Pancreas (tissue), 10 donors: ENCODE measurements around the gene USH1G. TPM values are rescaled to one million over a fixed set of nuclear protein-coding genes. Genes with fewer than 3 reads are reported as not detected.

ENCODE experiments used
- ATAC-seq, 4 donors: fragments of 200-7000 bp; cut with Tn5 transposase; one replicate each; pipeline versions ENCODE4 v1.8.0 to v1.9.1; 2020; ENCODE audit warnings: mild to moderate bottlenecking in 4 of 4, moderate library complexity in 4 of 4
- DNase-seq, 6 donors: peaks; one replicate each; pipeline ENCODE4 v3.0.0-alpha.2; 2020
- FAIRE-seq: peaks from 2 replicates; lab custom pipeline; 2012; peaks lifted over from hg19 to GRCh38; lab: Jason Lieb, UNC
- H3K27ac ChIP-seq, 4 donors: fragments of 200-600 bp; sonication (generic); 1 replicate in 3 of 4; 2 replicates in 1 of 4; pipeline versions ENCODE4 v1.5.0 to v1.8.0; 2020
- H3K27me3 ChIP-seq, 4 donors: fragments of 200-600 bp; one replicate each; pipeline ENCODE4 v1.8.0; 2021
- H3K36me3 ChIP-seq, 3 donors: fragments of 200-600 bp; sonication (generic) in 1 of 3; one replicate each; pipeline versions ENCODE4 v1.5.0 to v1.8.0; 2020 to 2021
- H3K4me1 ChIP-seq, 3 donors: fragments of 200-600 bp; one replicate each; pipeline ENCODE4 v1.8.0; 2021
- H3K4me3 ChIP-seq, 4 donors: fragments of 200-600 bp; sonication (generic) in 2 of 4; one replicate each; pipeline versions ENCODE4 v1.5.0 to v1.8.0; 2020 to 2021
- H3K9me3 ChIP-seq, 4 donors: fragments of 200-600 bp; one replicate each; pipeline ENCODE4 v1.8.0; 2021
- CTCF ChIP-seq, 4 donors: fragments of 200-600 bp; sonication (generic) in 3 of 4; IDR thresholded peaks; one replicate each; pipeline versions ENCODE4 v1.5.0 to v1.8.0; 2021; ENCODE audit warnings: antibody characterized with exemption in 4 of 4
- WGBS, 2 donors: extraction: QIAGEN DNeasy Blood & Tissue Kit; methylation state at CpG; one replicate each; pipeline ENCODE4 v1.1.7; 2013; 5-methylcytosine and 5-hydroxymethylcytosine counted together
- intact Hi-C, 3 donors: fragments of 100-400 bp; cut with DNase I; formaldehyde crosslinking; loops; one replicate each; pipeline versions ENCODE4 v1.11.1 to v1.14.2; 2022
- polyA plus RNA-seq, 2 donors: library from polyadenylated mRNA; stranded (reverse); fragments of 200-250 nt; gene quantifications; one replicate each; pipeline ENCODE4 v1.2.3, GENCODE V29; 2013
- total RNA-seq, 6 donors: library from RNA; stranded (reverse); fragmentation: NEBNext Ultra II Directional in 4 of 6; extraction: Animal tissue kit (Norgen Biotek cat#: 25700) in 4 of 6; gene quantifications; one replicate each; pipeline versions ENCODE4 v1.2.1 to v1.2.4, GENCODE V29; 2021 to 2023
- donor health status: healthy with polysubstance abuse.
- donor health status: DM: no; HTN: no; CAD: no; lungs with moderate emphysema.
- donor health status: DM: no; HTN: no; CAD: no.
- donor health status: control.
- donor health status: control.
- donor health status: Bipolar disorder and iron deficiency.
- donor health status: DM: yes; HTN: yes; CAD: no.
- donor health status: DM: no; HTN: no; CAD: no.
- donor health status: DM: no; HTN: no; CAD: no.
- donor health status: DM: yes; HTN: yes; CAD: no.

The USH1G gene
- total and polyA plus RNA-seq, 8 donors = 0.03 to 0.17 (median 0.09) TPM; not detected in 1

GRCh38 chr17:74963656-74964055 is 40.6 kb upstream of the USH1G start:
- peak in 1 of 6 donors; percentile 75 for DNase-seq
- Histone ChIP-seq H3K4me1 (peaks cover 1 to 12% (median 6%) of the 10 kb centered on the region in 3 donors), H3K27ac (no peak overlapping the region), H3K36me3 (peaks cover 2 to 33% (median 13%) of the 10 kb centered on the region in 3 donors), H3K27me3 (no peaks in the 10 kb centered on the region), H3K9me3 (no peaks in the 10 kb centered on the region), H3K4me3 (no peak overlapping the region)
- FAIRE-seq = no peak
- intact Hi-C loops = loop anchor here in 1 of 3 donors (10.0 kb wide), 1 partner anchor 51 kb away; the partner anchor contains the start of gene MRPL58
- no peak for TF ChIP-seq CTCF (IDR thresholded peaks at IDR 0.05)
- ATAC-seq = no peak
- 75 to 84% methylated on average over 12 of the region's 12 CpGs for WGBS, 2 donors

GRCh38 chr17:74962622-74963394 is 39.8 kb upstream of the USH1G start:
- no peak overlapping the region for H3K27ac ChIP-seq

GRCh38 chr17:74961657-74962350 is 38.7 kb upstream of the USH1G start:
- DNase-seq (peak; percentile 79 to 93 (median 89)), FAIRE-seq (no peak), ATAC-seq (peak; percentile 74 to 90 (median 84))
- 47% methylated on average over 23 of the region's 23 CpGs for WGBS, 2 donors
- Histone ChIP-seq H3K4me3 (no peak overlapping the region), H3K27ac (no peak overlapping the region), H3K4me1 (peaks cover 0 to 8% (median 0%) of the 10 kb centered on the region in 3 donors), H3K36me3 (peaks cover 2 to 33% (median 17%) of the 10 kb centered on the region in 3 donors), H3K9me3 (no peaks in the 10 kb centered on the region), H3K27me3 (no peaks in the 10 kb centered on the region)
- peak; percentile 53 to 77 (median 70) for TF ChIP-seq CTCF (IDR thresholded peaks at IDR 0.05)
- intact Hi-C loops = loop anchor here in 1 of 3 donors (10.0 kb wide), 1 partner anchor 53 kb away; the partner anchor contains the start of gene MRPL58

More at GRCh38 chr17:74962622-74963394, 39.8 kb upstream of the USH1G start:
- Histone ChIP-seq H3K27me3 (no peaks in the 10 kb centered on the region), H3K4me1 (peaks cover 0 to 8% (median 0%) of the 10 kb centered on the region in 3 donors), H3K4me3 (no peak overlapping the region), H3K9me3 (no peaks in the 10 kb centered on the region), H3K36me3 (peaks cover 2 to 33% (median 13%) of the 10 kb centered on the region in 3 donors)
- ATAC-seq (no peak), FAIRE-seq (no peak), DNase-seq (peak in 3 of 6 donors; percentile 15 to 76 (median 46))
- WGBS, 2 donors = 81 to 87% methylated on average over 16 to 18 of the region's 18 CpGs
- TF ChIP-seq CTCF (IDR thresholded peaks at IDR 0.05) = no peak
- intact Hi-C loops = loop anchor here in 1 of 3 donors (10.0 kb wide), 1 partner anchor 52 kb away; the partner anchor contains the start of gene MRPL58

- Histone ChIP-seq H3K36me3 (peaks cover 2 to 35% (median 20%) of the 10 kb centered on the region in 3 donors), H3K9me3 (no peaks in the 10 kb centered on the region), H3K27ac (no peak overlapping the region), H3K4me1 (peaks cover 0 to 8% (median 0%) of the 10 kb centered on the region in 3 donors), H3K4me3 (no peak overlapping the region), H3K27me3 (no peaks in the 10 kb centered on the region)
- DNase-seq (peak in 2 of 6 donors; percentile 15 to 35), ATAC-seq (no peak), FAIRE-seq (no peak)
- intact Hi-C loops = loop anchor here in 1 of 3 donors (10.0 kb wide), 1 partner anchor 54 kb away; the partner anchor contains the start of gene MRPL58
- WGBS, 2 donors = 66 to 68% methylated on average over 19 of the region's 19 CpGs
- TF ChIP-seq CTCF (IDR thresholded peaks at IDR 0.05) = no peak
Measured at GRCh38 chr17:74960570-74961342, 37.7 kb upstream of the USH1G start.
